ENCODE results near the gene ABTB2. TPM values are rescaled to one million over a fixed set of nuclear protein-coding genes. Genes with fewer than 3 reads are reported as not detected.

Gene ABTB2
- total RNA-seq, 4 donors from 2014 or later = 5.0 to 44.1 (median 33.0) TPM

DNA sequence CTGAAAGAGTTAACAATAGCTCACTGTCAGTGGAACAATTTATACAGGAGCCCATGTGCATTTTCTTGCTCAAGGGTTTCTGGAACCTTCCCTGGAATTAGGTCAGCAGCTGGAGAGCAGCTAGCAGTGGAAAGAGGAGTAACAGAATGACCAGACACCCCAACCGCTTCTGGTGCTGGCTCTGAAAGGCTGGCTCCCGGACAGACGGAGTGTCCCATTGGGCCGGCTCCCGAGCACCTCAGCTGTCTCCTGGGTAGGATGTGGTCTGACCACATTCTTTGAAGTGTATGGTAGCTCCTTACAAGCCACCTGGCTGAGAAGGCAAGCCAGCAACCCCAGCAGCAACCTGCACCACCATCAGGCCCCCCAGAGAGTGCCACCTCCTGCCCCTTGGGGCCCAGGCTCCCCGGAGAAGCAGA is 44.7 kb downstream of the ABTB2 start:
- no peak overlapping the region for H3K27ac ChIP-seq
- peaks cover 0 to 4% (median 0%) of the 10 kb centered on the region in 4 donors for H3K4me1 ChIP-seq
- H3K4me3 ChIP-seq = no peak overlapping the region
- H3K9me3 ChIP-seq = no peaks in the 10 kb centered on the region
- no peaks in the 10 kb centered on the region for H3K27me3 ChIP-seq
- TF ChIP-seq POLR2A (IDR thresholded peaks at IDR 0.05) = no peak
- TF ChIP-seq, protein P1, sequence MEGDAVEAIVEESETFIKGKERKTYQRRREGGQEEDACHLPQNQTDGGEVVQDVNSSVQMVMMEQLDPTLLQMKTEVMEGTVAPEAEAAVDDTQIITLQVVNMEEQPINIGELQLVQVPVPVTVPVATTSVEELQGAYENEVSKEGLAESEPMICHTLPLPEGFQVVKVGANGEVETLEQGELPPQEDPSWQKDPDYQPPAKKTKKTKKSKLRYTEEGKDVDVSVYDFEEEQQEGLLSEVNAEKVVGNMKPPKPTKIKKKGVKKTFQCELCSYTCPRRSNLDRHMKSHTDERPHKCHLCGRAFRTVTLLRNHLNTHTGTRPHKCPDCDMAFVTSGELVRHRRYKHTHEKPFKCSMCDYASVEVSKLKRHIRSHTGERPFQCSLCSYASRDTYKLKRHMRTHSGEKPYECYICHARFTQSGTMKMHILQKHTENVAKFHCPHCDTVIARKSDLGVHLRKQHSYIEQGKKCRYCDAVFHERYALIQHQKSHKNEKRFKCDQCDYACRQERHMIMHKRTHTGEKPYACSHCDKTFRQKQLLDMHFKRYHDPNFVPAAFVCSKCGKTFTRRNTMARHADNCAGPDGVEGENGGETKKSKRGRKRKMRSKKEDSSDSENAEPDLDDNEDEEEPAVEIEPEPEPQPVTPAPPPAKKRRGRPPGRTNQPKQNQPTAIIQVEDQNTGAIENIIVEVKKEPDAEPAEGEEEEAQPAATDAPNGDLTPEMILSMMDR (IDR thresholded peaks at IDR 0.05) = no peak
- no peaks in the 10 kb centered on the region for H3K36me3 ChIP-seq
- DNase-seq = peak in 1 of 3 donors; percentile 22

DNA sequence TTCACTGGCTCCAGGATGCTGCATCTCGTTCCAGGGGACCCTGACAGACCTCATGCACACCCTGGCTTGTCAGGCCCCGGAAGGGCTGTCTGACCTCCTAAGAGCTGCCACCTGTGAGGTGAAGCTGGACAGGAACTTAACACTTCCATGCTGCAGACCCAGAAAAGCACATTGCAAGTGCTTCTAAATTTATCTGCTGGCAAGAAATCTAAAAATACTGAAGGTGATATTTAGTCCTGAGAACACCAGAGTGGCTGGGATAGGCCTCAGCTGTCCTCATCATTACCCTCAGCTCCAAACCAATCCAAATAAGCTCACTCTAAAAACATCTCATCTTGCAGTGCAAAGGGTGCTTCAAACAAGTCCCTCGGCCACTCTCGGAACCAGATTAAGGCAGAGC is 46.7 kb downstream of the ABTB2 start:
- TF ChIP-seq, protein P1 (IDR thresholded peaks at IDR 0.05) = no peak
- TF ChIP-seq POLR2A (IDR thresholded peaks at IDR 0.05) = no peak
- no peaks in the 10 kb centered on the region for H3K36me3 ChIP-seq
- no peak overlapping the region for H3K4me3 ChIP-seq
- no peaks in the 10 kb centered on the region for H3K4me1 ChIP-seq
- H3K9me3 ChIP-seq = no peaks in the 10 kb centered on the region
- DNase-seq = no peak
- H3K27me3 ChIP-seq = no peaks in the 10 kb centered on the region
- H3K27ac ChIP-seq = no peak overlapping the region

DNA sequence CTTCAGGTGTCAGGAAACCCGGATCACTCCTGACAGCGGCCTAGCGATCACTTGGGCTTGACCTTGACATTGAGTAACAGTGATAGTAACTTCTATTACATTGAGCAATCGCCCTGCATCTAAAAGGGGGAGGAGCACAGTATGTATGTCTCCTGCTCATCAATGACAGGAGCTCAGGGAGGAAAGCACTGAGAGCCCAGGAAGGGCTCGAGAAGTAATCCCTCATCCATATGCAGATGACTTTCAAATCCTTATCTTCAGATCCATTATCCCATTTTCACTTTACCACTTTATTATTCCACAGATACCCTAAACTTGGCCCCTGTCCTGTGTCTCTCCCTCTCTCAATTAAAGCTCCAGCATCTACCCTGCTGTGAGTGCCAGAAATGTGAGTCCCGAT is 47.8 kb downstream of the ABTB2 start:
- TF ChIP-seq, protein P1 (IDR thresholded peaks at IDR 0.05) = no peak
- no peak for TF ChIP-seq POLR2A (IDR thresholded peaks at IDR 0.05)
- peak in 1 of 3 donors; percentile 58 for DNase-seq

DNA sequence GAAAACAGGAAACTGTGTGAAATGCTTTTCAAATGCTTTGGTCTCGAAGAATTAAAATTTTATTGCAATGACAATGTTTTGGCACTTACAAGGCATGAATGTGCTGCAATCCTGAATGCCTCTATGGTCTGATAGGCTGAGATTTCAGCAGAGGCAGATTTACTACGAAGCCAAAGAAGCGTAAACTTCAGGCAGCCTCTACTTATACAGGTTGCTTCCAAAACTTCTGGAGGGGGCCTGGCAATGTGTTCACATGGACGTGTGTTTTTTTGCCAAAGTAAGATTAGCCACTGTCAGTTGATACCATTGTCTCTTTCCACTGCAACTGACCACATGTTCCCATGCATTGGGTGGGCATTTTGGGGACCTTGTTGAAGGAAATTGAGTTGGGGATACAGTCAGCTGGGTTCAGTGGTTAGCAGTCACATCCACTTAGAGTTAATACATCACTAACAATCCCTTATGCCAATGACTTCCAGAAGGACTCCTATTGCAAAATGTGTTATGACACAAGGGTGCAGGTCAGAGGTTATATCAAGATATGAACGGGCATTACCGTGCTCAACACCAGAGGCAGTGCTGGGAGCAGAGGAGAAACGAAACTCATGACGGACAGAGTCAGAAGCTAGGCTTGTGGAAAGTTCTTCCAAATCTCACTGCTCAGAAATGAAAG is 48.8 kb downstream of the ABTB2 start:
- H3K36me3 ChIP-seq = no peaks in the 10 kb centered on the region
- no peak for DNase-seq
- H3K9me3 ChIP-seq = no peaks in the 10 kb centered on the region
- H3K27me3 ChIP-seq = no peaks in the 10 kb centered on the region
- H3K4me1 ChIP-seq = no peaks in the 10 kb centered on the region
- no peak overlapping the region for H3K4me3 ChIP-seq
- TF ChIP-seq, protein P1 (IDR thresholded peaks at IDR 0.05) = peak in 3 of 6 experiments; percentile 28 to 50 (median 42)
- no peak for TF ChIP-seq POLR2A (IDR thresholded peaks at IDR 0.05)
- peak overlapping the region in 1 of 4 donors; percentile 36 for H3K27ac ChIP-seq

More for the DNA sequence above, 47.8 kb downstream of the ABTB2 start:
- Histone ChIP-seq H3K4me1 (no peaks in the 10 kb centered on the region), H3K9me3 (no peaks in the 10 kb centered on the region), H3K27ac (peak overlapping the region in 1 of 4 donors; percentile 36), H3K27me3 (no peaks in the 10 kb centered on the region), H3K4me3 (no peak overlapping the region), H3K36me3 (no peaks in the 10 kb centered on the region)

DNA sequence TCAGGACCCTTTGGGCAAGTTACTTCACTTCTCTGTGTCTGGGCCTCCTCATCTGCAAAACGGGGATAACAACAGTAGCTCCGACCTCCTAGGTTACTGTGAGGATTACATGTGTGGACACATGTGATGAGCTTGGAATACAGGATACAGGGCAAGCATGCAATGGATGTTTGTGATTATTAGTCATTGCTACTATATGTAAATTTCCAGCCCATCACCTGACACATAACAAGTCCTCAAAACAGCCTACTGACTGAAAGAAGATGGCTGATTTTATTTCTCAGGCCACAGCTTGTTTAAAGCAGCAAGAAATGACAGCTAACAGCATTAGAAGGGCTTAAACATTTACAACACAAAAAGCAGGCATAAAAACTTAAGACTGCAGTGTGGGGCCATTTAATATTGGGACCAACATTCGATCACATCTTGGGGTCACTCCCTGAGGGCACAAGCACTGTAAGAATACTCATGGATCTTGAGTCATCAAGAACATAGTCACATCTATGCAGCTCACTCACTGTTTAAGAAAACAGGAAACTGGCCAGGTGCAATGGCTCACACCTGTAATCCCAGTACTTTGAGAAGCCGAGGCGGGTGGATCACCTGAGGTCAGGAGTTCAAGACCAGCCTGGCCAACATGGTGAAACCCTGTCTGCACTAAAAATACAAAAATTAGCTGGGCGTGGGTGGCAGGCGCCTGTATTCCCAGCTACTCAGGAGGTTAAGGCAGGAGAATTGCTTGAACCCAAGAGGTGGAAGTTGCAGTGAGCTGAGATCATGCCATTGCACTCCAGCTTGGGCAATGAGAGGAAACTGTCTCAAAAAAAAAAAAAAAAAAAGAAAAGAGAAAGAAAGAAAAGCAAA is 49.5 kb downstream of the ABTB2 start:
- H3K4me1 ChIP-seq = no peaks in the 10 kb centered on the region
- H3K9me3 ChIP-seq = no peaks in the 10 kb centered on the region
- no peaks in the 10 kb centered on the region for H3K27me3 ChIP-seq
- no peaks in the 10 kb centered on the region for H3K36me3 ChIP-seq
- no peak for DNase-seq
- TF ChIP-seq POLR2A (IDR thresholded peaks at IDR 0.05) = no peak
- TF ChIP-seq, protein P1 (IDR thresholded peaks at IDR 0.05) = no peak
- H3K4me3 ChIP-seq = no peak overlapping the region
- H3K27ac ChIP-seq = no peak overlapping the region

Data from Peyer's patch (tissue), 4 donors.